ENCODE data around the gene SH3PXD2B.

Gene SH3PXD2B

DNA sequence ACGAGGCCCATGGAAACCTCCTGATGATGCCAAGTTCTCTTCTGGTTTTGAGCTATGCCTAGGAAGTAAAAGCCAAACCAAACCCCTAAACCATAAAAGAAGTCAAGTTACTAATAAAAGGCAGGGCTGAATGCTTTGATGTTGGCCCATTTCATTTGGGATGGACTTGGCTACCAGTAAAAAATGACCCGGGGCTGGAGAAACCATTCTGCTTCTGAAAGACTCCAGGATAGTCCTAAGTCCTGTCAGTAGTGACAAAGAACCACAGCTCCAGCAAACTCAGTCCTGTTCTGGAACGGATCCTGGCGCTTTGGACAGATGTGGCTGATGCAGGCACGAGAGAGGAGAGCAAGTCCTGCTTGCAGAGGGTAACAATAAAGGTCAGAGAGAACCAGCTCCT is 68.6 kb downstream of the SH3PXD2B start:
- H3K36me3 ChIP-seq (ENCODE audit: control insufficient read depth, low read length): no peaks in the 10 kb centered on the region
- TF ChIP-seq EZH2phosphoT487 (IDR thresholded peaks at IDR 0.05; ENCODE audit: borderline replicate concordance, low read length): no peak
- TF ChIP-seq, protein P1, sequence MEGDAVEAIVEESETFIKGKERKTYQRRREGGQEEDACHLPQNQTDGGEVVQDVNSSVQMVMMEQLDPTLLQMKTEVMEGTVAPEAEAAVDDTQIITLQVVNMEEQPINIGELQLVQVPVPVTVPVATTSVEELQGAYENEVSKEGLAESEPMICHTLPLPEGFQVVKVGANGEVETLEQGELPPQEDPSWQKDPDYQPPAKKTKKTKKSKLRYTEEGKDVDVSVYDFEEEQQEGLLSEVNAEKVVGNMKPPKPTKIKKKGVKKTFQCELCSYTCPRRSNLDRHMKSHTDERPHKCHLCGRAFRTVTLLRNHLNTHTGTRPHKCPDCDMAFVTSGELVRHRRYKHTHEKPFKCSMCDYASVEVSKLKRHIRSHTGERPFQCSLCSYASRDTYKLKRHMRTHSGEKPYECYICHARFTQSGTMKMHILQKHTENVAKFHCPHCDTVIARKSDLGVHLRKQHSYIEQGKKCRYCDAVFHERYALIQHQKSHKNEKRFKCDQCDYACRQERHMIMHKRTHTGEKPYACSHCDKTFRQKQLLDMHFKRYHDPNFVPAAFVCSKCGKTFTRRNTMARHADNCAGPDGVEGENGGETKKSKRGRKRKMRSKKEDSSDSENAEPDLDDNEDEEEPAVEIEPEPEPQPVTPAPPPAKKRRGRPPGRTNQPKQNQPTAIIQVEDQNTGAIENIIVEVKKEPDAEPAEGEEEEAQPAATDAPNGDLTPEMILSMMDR (IDR thresholded peaks at IDR 0.05; ENCODE audit: low read depth, low read length, poor library complexity, severe bottlenecking): no peak
- H4K20me1 ChIP-seq (ENCODE audit: control insufficient read depth, insufficient read depth, low read depth, low read length): no peaks in the 10 kb centered on the region
- H3K27me3 ChIP-seq (ENCODE audit: control insufficient read depth, low read length): peaks cover 9% of the 10 kb centered on the region
- H3F3A ChIP-seq (ENCODE audit: control insufficient read depth, insufficient read depth): no peaks in the 10 kb centered on the region
- H3K9me3 ChIP-seq (ENCODE audit: control insufficient read depth, insufficient read depth, low read length): no peaks in the 10 kb centered on the region
- no peak overlapping the region for H3K4me2 ChIP-seq (ENCODE audit: low read length)
- H3K79me2 ChIP-seq (ENCODE audit: control insufficient read depth, low read length): no peaks in the 10 kb centered on the region
- no peaks in the 10 kb centered on the region for H3K9me2 ChIP-seq (replicated peaks; ENCODE audit: control insufficient read depth, low read length)
- H3K4me1 ChIP-seq (ENCODE audit: control insufficient read depth, low read length): no peaks in the 10 kb centered on the region
- H3K4me3 ChIP-seq (ENCODE audit: low read length): no peak overlapping the region
- H3K27ac ChIP-seq (ENCODE audit: low read depth, low read length): no peak overlapping the region

DNA sequence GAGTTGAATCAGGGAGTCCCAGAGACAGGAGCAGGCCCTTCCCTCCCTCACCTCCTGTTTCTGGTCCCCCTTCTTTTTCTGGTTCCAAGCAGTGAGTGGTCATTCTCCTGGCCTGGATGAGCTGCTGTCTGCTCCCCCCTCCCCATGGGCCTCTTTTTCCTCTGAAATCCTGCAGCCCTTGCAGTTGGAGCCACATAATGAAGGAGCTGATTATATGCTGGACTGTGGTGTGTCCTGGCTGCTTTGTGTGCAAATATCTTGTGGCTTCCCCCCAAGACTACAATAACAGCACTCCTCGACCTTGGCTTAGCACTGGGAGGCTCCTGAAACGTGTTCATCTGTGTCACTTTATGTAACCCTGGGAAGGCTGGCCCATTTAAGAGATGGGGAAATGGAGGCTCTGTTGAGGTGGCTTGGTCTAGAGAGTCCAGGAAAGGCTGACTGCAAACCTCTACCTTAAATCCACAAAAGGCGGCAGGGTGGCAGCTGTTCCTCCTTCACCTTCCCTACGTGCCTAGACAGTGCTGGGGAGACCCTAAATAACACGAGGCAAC is 69.2 kb downstream of the SH3PXD2B start:
- Histone ChIP-seq H3K36me3 (ENCODE audit: control insufficient read depth, low read length) (no peaks in the 10 kb centered on the region), H3K9me2 (replicated peaks; ENCODE audit: control insufficient read depth, low read length) (no peaks in the 10 kb centered on the region), H3K9me3 (ENCODE audit: control insufficient read depth, insufficient read depth, low read length) (no peaks in the 10 kb centered on the region), H3K4me1 (ENCODE audit: control insufficient read depth, low read length) (no peaks in the 10 kb centered on the region), H3K79me2 (ENCODE audit: control insufficient read depth, low read length) (no peaks in the 10 kb centered on the region), H3F3A (ENCODE audit: control insufficient read depth, insufficient read depth) (no peaks in the 10 kb centered on the region), H3K4me2 (ENCODE audit: low read length) (no peak overlapping the region), H4K20me1 (ENCODE audit: control insufficient read depth, insufficient read depth, low read depth, low read length) (no peaks in the 10 kb centered on the region), H3K4me3 (ENCODE audit: low read length) (no peak overlapping the region), H3K27me3 (ENCODE audit: control insufficient read depth, low read length) (peaks cover 9% of the 10 kb centered on the region), H3K27ac (ENCODE audit: low read depth, low read length) (no peak overlapping the region)
- TF ChIP-seq, protein P1 (IDR thresholded peaks at IDR 0.05; ENCODE audit: low read depth, low read length, poor library complexity, severe bottlenecking): no peak
- TF ChIP-seq EZH2phosphoT487 (IDR thresholded peaks at IDR 0.05; ENCODE audit: borderline replicate concordance, low read length): no peak

DNA sequence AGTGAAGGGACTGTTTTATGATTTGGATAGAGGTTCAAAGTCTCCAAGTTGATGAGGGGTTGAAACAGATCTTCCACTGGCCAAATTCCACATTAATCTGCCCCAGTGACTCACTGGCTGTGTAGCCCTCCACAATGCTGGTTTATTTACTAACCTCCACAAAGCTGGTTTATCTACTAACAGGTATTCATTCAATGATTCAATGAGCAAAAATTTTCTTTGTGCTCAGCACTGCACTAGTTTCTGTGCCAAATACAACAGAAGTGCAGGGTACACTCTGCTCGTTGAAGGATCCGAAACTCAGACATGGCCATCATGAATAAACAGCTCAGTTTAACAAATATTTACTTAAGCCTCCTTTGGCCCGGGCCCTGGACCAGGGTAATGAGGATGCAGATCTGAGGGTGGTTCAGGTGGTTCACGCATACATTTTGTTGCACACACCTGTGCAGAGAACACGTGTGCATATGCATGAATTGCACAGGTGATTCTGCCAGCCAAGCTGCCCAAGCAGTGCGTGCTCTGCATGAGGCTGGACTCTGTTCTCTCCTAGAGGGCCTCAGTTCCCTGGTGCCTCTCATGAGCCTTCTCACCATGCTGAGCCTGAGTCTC is 71.0 kb downstream of the SH3PXD2B start:
- Histone ChIP-seq H4K20me1 (ENCODE audit: control insufficient read depth, insufficient read depth, low read depth, low read length) (no peaks in the 10 kb centered on the region), H3K36me3 (ENCODE audit: control insufficient read depth, low read length) (no peaks in the 10 kb centered on the region), H3K27ac (ENCODE audit: low read depth, low read length) (no peak overlapping the region), H3K9me3 (ENCODE audit: control insufficient read depth, insufficient read depth, low read length) (no peaks in the 10 kb centered on the region), H3K4me2 (ENCODE audit: low read length) (no peak overlapping the region), H3K4me3 (ENCODE audit: low read length) (no peak overlapping the region), H3K9me2 (replicated peaks; ENCODE audit: control insufficient read depth, low read length) (no peaks in the 10 kb centered on the region), H3K27me3 (ENCODE audit: control insufficient read depth, low read length) (peaks cover 5% of the 10 kb centered on the region), H3K79me2 (ENCODE audit: control insufficient read depth, low read length) (no peaks in the 10 kb centered on the region), H3F3A (ENCODE audit: control insufficient read depth, insufficient read depth) (no peaks in the 10 kb centered on the region), H3K4me1 (ENCODE audit: control insufficient read depth, low read length) (no peaks in the 10 kb centered on the region)
- TF ChIP-seq, protein P1 (IDR thresholded peaks at IDR 0.05; ENCODE audit: low read depth, low read length, poor library complexity, severe bottlenecking): no peak
- TF ChIP-seq EZH2phosphoT487 (IDR thresholded peaks at IDR 0.05; ENCODE audit: borderline replicate concordance, low read length): no peak
